A549 treated with dexamethasone at 1 μM for 4 hours (cell line): ENCODE measurements around the gene SCAF11. TPM values are rescaled to one million over a fixed set of nuclear protein-coding genes. Genes with fewer than 3 reads are reported as not detected.

Experiments used
- total RNA-seq: library from RNA; stranded (reverse); fragments of 200-300 nt; extraction: Qiagen RNA extraction; gene quantifications from 5 replicates; pipeline ENCODE4 v1.2.3, GENCODE V29; 2022

SCAF11 gene, protein sequence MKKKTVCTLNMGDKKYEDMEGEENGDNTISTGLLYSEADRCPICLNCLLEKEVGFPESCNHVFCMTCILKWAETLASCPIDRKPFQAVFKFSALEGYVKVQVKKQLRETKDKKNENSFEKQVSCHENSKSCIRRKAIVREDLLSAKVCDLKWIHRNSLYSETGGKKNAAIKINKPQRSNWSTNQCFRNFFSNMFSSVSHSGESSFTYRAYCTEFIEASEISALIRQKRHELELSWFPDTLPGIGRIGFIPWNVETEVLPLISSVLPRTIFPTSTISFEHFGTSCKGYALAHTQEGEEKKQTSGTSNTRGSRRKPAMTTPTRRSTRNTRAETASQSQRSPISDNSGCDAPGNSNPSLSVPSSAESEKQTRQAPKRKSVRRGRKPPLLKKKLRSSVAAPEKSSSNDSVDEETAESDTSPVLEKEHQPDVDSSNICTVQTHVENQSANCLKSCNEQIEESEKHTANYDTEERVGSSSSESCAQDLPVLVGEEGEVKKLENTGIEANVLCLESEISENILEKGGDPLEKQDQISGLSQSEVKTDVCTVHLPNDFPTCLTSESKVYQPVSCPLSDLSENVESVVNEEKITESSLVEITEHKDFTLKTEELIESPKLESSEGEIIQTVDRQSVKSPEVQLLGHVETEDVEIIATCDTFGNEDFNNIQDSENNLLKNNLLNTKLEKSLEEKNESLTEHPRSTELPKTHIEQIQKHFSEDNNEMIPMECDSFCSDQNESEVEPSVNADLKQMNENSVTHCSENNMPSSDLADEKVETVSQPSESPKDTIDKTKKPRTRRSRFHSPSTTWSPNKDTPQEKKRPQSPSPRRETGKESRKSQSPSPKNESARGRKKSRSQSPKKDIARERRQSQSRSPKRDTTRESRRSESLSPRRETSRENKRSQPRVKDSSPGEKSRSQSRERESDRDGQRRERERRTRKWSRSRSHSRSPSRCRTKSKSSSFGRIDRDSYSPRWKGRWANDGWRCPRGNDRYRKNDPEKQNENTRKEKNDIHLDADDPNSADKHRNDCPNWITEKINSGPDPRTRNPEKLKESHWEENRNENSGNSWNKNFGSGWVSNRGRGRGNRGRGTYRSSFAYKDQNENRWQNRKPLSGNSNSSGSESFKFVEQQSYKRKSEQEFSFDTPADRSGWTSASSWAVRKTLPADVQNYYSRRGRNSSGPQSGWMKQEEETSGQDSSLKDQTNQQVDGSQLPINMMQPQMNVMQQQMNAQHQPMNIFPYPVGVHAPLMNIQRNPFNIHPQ (N-terminal part only)
- total RNA-seq: 42.4 to 58.7 TPM (median 52.5 TPM) in 5 replicates

DNA sequence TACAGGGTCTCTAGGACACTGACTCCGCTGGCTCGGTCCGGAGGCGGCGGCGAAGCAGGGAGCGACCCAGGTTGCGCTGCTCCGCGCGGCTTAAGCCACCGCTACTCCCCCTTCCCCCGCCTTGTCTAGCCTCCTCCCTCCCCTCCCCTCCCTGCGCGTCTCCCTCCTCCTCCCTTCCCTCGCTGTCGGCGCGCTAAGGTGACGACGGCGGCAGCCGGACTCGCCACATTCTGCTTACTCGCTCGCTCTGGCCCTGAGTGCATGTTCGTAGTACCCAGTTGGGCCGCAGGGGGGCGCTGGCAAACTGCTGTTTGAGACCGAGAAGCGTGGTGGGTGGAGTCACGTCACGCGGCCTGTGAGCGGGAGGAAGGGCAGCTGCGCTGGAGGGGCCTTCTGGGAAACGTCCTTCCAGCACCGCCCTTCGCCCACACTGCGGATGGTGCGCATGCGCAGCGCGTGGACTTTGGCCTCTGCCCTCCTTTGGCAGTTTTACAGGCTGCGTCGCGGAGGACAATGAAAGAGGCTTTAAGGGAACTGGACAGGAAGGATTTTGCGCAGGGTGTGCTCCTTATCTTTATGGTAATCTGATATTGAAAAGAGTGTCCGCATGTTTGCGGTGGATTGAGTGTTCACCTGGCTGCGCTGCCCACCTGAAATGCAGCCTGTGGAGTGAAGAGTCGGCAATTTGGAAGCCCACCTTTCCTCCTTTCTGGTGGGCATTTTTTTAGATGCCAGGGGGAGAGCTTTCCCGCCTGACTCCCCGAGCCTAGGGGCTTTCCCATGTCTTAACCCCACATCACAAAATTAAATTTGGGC, at the start of gene SCAF11:
SCAF11 (minus strand) TSS at position 107 of the 816 bp plus-strand sequence. CDS start 26,407 bp downstream, outside the sequence.

